SK-N-SH (cell line): ENCODE data around the gene UPF3B. TPM values are rescaled to one million over a fixed set of nuclear protein-coding genes. Genes with fewer than 3 reads are reported as not detected.
A peak's percentile ranks its signal among the peaks of the same experiment; 100 is the strongest.

Experiments used
- CTCF ChIA-PET: fragments of 300-600, 350-600 bp; formaldehyde crosslinking; extraction: SDS; loops from one replicate; lab custom pipeline; 2021; lab: Yijun Ruan, JAX
- POLR2A ChIA-PET: fragments of 350-600 bp; sonication (Branson Sonifier 250); formaldehyde crosslinking; extraction: SDS; loops from one replicate; lab custom pipeline; 2020; ENCODE audit warnings: antibody characterized with exemption, inconsistent platforms; lab: Yijun Ruan, JAX
- DNase-seq: peaks from one replicate; pipeline ENCODE4 v3.0.0; 2012
- H2AFZ ChIP-seq: fragments of 200-600 bp; sonication (generic); 2 replicates; pipeline ENCODE4 v1.8.1; 2016; ENCODE audit warnings: antibody characterized with exemption, mild to moderate bottlenecking, low read depth
- H3F3A ChIP-seq: fragments of 200-600 bp; sonication (generic); replicated peaks from 2 replicates; pipeline ENCODE3; 2016; ENCODE audit warnings: antibody characterized with exemption, mild to moderate bottlenecking; ENCODE audit not compliant: insufficient read depth
- H3K27ac ChIP-seq, 2 experiments: fragments of 200-500 bp in 1 of 2; fragments of 200-600 bp in 1 of 2; sonication (Bioruptor generic) in 1 of 2; sonication (generic), shearing (Covaris generic) in 1 of 2; 2 replicates each; pipeline versions ENCODE4 v1.5.1 to v1.6.1; 2014 to 2016; ENCODE audit warnings: low read depth in 2 of 2, inconsistent platforms in 1 of 2, low read length in 1 of 2, mild to moderate bottlenecking in 1 of 2, mixed read lengths in 1 of 2
- H3K27me3 ChIP-seq: fragments of 200-600 bp; sonication (generic), shearing (Covaris generic); 2 replicates; pipeline ENCODE4 v1.6.1; 2016; ENCODE audit warnings: mixed run types; ENCODE audit not compliant: insufficient read depth
- H3K36me3 ChIP-seq, 2 experiments: fragments of 200-500 bp in 1 of 2; fragments of 200-600 bp in 1 of 2; sonication (Bioruptor generic) in 1 of 2; sonication (generic) in 1 of 2; replicated peaks in 1 of 2; 2 replicates each; pipeline versions ENCODE3 to v1.5.1; 2014 to 2016; ENCODE audit warnings: low read length in 1 of 2, mild to moderate bottlenecking in 1 of 2; ENCODE audit not compliant: insufficient read depth in 2 of 2, control insufficient read depth in 1 of 2
- H3K4me1 ChIP-seq, 2 experiments: fragments of 200-500 bp in 1 of 2; fragments of 200-600 bp in 1 of 2; sonication (Bioruptor generic) in 1 of 2; sonication (generic), shearing (Covaris generic) in 1 of 2; 2 replicates each; pipeline versions ENCODE4 v1.5.1 to v1.6.1; 2014 to 2016; ENCODE audit warnings: low read depth in 1 of 2, low read length in 1 of 2, mixed run types in 1 of 2; ENCODE audit not compliant: insufficient read depth in 2 of 2, control insufficient read depth in 1 of 2
- H3K4me2 ChIP-seq: fragments of 200-600 bp; sonication (generic), shearing (Covaris generic); 2 replicates; pipeline ENCODE4 v1.6.1; 2017; ENCODE audit warnings: mixed run types
- H3K4me3 ChIP-seq, 2 experiments: fragments of 200-500 bp in 1 of 2; fragments of 200-600 bp in 1 of 2; sonication (Bioruptor generic) in 1 of 2; sonication (generic), shearing (Covaris generic) in 1 of 2; 2 replicates each; pipeline versions ENCODE4 v1.5.1 to v1.8.1; 2014 to 2016; ENCODE audit warnings: low read depth in 2 of 2, inconsistent platforms in 1 of 2, low read length in 1 of 2, mild to moderate bottlenecking in 1 of 2, mixed read lengths in 1 of 2, moderate library complexity in 1 of 2
- H3K79me2 ChIP-seq: fragments of 200-600 bp; sonication (generic); 2 replicates; pipeline ENCODE4 v1.8.1; 2017; ENCODE audit warnings: mild to moderate bottlenecking; ENCODE audit not compliant: insufficient read depth
- H3K9ac ChIP-seq: fragments of 200-600 bp; sonication (generic); 2 replicates; pipeline ENCODE4 v1.6.1; 2017; ENCODE audit warnings: mixed run types
- H3K9me2 ChIP-seq: fragments of 200-600 bp; sonication (generic); 2 replicates; pipeline ENCODE4 v1.6.1; 2017; ENCODE audit warnings: mixed run types
- H3K9me3 ChIP-seq: fragments of 200-600 bp; sonication (generic); 2 replicates; pipeline ENCODE4 v1.6.1; 2017; ENCODE audit warnings: mixed run types, mild to moderate bottlenecking, moderate library complexity
- H4K20me1 ChIP-seq: fragments of 200-600 bp; sonication (generic); 2 replicates; pipeline ENCODE4 v1.6.1; 2017; ENCODE audit warnings: mild to moderate bottlenecking, mixed run types; ENCODE audit not compliant: insufficient read depth
- ELF1 ChIP-seq: IDR thresholded peaks from 2 replicates; pipeline ENCODE4 v1.4.0; 2012
- EZH2phosphoT487 ChIP-seq: fragments of 200-600 bp; sonication (generic); IDR thresholded peaks from 2 replicates; pipeline ENCODE4 v1.6.1; 2017; ENCODE audit warnings: low read depth, mixed run types, mild to moderate bottlenecking, antibody characterized with exemption, moderate library complexity, borderline replicate concordance
- FOSL2 ChIP-seq: IDR thresholded peaks from 2 replicates; pipeline ENCODE4 v1.4.0; 2012; ENCODE audit warnings: low read depth, mild to moderate bottlenecking, moderate library complexity, borderline replicate concordance
- GATA2 ChIP-seq: sonication (generic); formaldehyde crosslinking; IDR thresholded peaks from 2 replicates; pipeline ENCODE4 v1.5.0; 2020; ENCODE audit warnings: mild to moderate bottlenecking, missing genetic modification reagents
- IRF3 ChIP-seq: fragments of 150-350 bp; IDR thresholded peaks from 2 replicates; pipeline ENCODE4 v1.6.1; 2016; ENCODE audit warnings: mild to moderate bottlenecking, low read depth, low read length
- JUND ChIP-seq: IDR thresholded peaks from 2 replicates; pipeline ENCODE4 v1.4.0; 2012
- MEF2A ChIP-seq: IDR thresholded peaks from 2 replicates; pipeline ENCODE4 v1.4.0; 2012; ENCODE audit warnings: low read depth, borderline replicate concordance
- RAD21 ChIP-seq: IDR thresholded peaks from 2 replicates; pipeline ENCODE4 v1.6.1; 2012; ENCODE audit warnings: mild to moderate bottlenecking, low read length
- RCOR1 ChIP-seq: fragments of 150-350 bp; IDR thresholded peaks from 2 replicates; pipeline ENCODE4 v1.6.1; 2017; ENCODE audit warnings: antibody characterized with exemption, low read length
- USF1 ChIP-seq: IDR thresholded peaks from 2 replicates; pipeline ENCODE4 v1.4.0; 2012; ENCODE audit warnings: low read depth, borderline replicate concordance
- USF2 ChIP-seq: fragments of 150-350 bp; IDR thresholded peaks from 2 replicates; pipeline ENCODE4 v1.6.1; 2017; ENCODE audit warnings: antibody characterized with exemption, low read length, low read depth, borderline replicate concordance
- WGBS: methylation state at CpG from one replicate; pipeline ENCODE4 v1.1.6; 2017; ENCODE audit warnings: low lambda C conversion rate; 5-methylcytosine and 5-hydroxymethylcytosine counted together
- polyA plus RNA-seq, 3 experiments: library from polyadenylated mRNA; depleted of rRNA; stranded (reverse); fragments of >200 nt; gene quantifications; 2 replicates each; pipeline ENCODE4 v1.2.3, GENCODE V29; 2012
- TF ChIP-seq, protein P1 (sequence below): IDR thresholded peaks from 2 replicates; pipeline ENCODE4 v1.4.0; 2012; ENCODE audit warnings: low read depth

UPF3B gene
- polyA plus RNA-seq, 1 of the 3 experiments (the other 2 are of a cell fraction), result 8.9 TPM

DNA sequence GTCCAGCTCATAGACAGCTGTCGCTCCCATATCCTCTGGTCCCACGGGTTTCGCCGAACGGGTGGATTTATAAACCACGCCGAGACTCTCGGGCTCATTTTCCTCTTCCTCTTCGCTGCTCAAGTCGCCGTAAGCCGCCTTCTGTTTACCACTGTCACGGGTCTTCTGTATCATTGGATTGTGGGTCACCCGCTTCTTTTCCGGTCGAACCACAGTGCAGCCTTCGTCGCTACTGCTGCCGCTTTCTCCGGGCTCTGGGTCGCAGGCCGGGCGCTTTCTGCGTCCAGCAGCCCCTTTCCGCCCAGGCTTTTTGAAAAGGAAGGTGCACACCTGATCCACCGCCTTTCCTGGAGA, 18.5 kb upstream of the UPF3B start:
- Histone ChIP-seq H3K4me2 (peak overlapping the region; percentile 73), H3K9ac (peak overlapping the region; percentile 91), H3K27ac (peak overlapping the region; percentile 72 to 87), H3K4me1 (no peaks in the 10 kb centered on the region; a peak in 1 of 4 replicates), H3K9me3 (no peaks in the 10 kb centered on the region), H3F3A (peaks cover 4% of the 10 kb centered on the region), H3K27me3 (peaks cover 13% of the 10 kb centered on the region; the same call in 1 of the 2 replicates), H3K79me2 (peaks cover 51% of the 10 kb centered on the region), H3K4me3 (peak overlapping the region; percentile 59 to 69), H4K20me1 (no peaks in the 10 kb centered on the region), H2AFZ (no peak overlapping the region)
- peak; percentile 19 for DNase-seq
- 41% methylated on average over 25 of the region's 26 CpGs for WGBS
- CTCF ChIA-PET, result interaction anchor here (0.6 to 1.2 kb wide), 2 partner anchors 17 to 141 kb away, joined by 3 to 5 read pairs; no protein-coding TSS in a partner anchor
- TF ChIP-seq USF1, result no peak
- no peak for TF ChIP-seq IRF3
- no peak for TF ChIP-seq JUND
- no peak for TF ChIP-seq EZH2phosphoT487
- TF ChIP-seq RAD21, result no peak
- no peak for TF ChIP-seq GATA2 (CRISPR knock-in tag)
- TF ChIP-seq, protein P1, sequence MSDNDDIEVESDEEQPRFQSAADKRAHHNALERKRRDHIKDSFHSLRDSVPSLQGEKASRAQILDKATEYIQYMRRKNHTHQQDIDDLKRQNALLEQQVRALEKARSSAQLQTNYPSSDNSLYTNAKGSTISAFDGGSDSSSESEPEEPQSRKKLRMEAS, result no peak
- TF ChIP-seq, all 33 proteins: peak for 0
- POLR2A ChIA-PET, result interaction anchor here (2.1 to 2.7 kb wide), 2 partner anchors 18 to 80 kb away, joined by 10 to 15 read pairs; partner anchors contain the start of genes RPL39 and UPF3B
- H3K36me3 ChIP-seq, result peaks cover 1 to 5% of the 10 kb centered on the region in 2 experiments
- H3K9me2 ChIP-seq, result no peaks in the 10 kb centered on the region

DNA sequence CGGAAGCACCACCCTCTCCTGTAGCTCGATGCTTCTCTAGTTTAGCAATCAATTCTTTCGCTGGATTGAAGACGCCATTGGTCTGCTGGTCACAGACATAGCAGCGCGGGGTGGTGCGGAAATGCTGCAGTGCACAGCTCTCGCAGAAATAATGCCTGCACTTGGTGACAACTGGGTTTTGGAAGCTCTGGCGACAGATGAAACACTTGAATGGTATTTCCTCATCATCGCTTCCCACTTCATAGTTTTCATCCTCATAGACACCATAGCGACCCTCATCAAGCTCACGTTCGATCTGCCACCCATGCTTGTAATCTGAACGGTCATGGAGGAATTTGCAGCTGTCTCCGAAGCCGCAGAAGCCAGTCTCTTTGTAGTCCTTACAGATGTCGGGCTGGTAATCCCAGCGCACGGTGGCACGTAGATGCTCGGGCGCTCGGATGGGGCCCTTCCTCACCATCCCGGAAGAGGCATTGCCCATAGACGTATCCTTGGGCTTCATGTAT, 17.9 kb upstream of the UPF3B start:
- peak; percentile 26 for DNase-seq
- 27% methylated on average over 25 of the region's 25 CpGs for WGBS
- CTCF ChIA-PET, result interaction anchor here (0.6 to 2.1 kb wide), 7 partner anchors 12 to 140 kb away, joined by 3 to 5 read pairs (median 4); no protein-coding TSS in a partner anchor
- Histone ChIP-seq H3K9me3 (no peaks in the 10 kb centered on the region), H3K4me1 (no peaks in the 10 kb centered on the region; a peak in 1 of 4 replicates), H3K9ac (peak overlapping the region; percentile 91), H3K9me2 (no peaks in the 10 kb centered on the region), H2AFZ (no peak overlapping the region), H3K4me3 (peak overlapping the region; percentile 59 to 69), H3K27me3 (peaks cover 14% of the 10 kb centered on the region; the same call in 1 of the 2 replicates), H3K27ac (peak overlapping the region; percentile 72 to 87; a peak in 3 of 4 replicates), H3K4me2 (peak overlapping the region; percentile 73), H3K79me2 (peaks cover 48% of the 10 kb centered on the region), H4K20me1 (no peaks in the 10 kb centered on the region), H3K36me3 (peaks cover 0 to 5% of the 10 kb centered on the region in 2 experiments), H3F3A (peaks cover 4% of the 10 kb centered on the region)
- POLR2A ChIA-PET, result interaction anchor here (2.1 to 2.7 kb wide), 2 partner anchors 18 to 79 kb away, joined by 10 to 15 read pairs; partner anchors contain the start of genes RPL39 and UPF3B
- TF ChIP-seq FOSL2 (no peak), MEF2A (no peak), ELF1 (peak; percentile 32; the same call in 1 of the 2 replicates), RCOR1 (no peak), USF2 (no peak)
